ELF-1 (cell line): ENCODE data around the gene KMT2C.
A peak's percentile ranks its signal among the peaks of the same experiment; 100 is the strongest.

Experiments used
- DNase-seq: peaks from one replicate; pipeline ENCODE4 v3.0.0-alpha.2; 2016; ENCODE audit warnings: low read depth, low spot score

The KMT2C gene

DNA sequence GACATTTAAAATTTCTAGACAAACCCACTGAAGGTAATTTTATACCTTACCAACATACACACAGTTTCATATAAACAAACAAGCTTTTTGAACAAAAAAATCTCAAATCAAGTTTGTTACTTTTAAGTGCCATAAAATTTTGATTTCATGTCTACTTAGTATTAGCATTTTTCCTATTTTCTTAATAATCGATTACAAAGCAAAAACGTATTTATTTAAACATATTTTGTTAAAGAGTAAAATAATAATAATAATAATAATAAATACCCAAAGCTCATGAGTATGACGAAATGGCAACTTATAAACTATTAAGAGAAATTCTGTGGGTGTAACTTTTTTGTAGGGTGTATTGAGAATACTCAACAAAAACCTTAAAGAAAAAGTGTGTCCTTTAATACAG lies 232.7 kb downstream of the KMT2C start:
- DNase-seq = no peak

DNA sequence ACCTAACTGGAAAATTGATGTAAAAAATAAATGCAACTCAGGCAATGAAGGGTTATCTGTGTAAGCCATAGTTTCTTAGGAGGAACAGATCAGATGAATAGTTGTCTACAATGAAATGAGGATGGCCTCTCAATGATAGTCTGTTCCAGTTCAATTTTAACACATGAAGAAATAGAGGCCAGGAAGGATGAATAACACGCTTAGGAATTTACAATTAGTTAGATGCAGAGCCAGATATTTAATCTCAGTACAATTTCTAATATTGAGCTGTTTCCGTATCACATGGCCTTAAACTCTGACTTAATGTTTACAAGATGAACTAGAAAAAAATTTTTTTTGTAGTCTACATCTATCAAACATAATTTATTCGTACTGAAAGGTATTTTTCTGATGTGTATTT lies 233.7 kb downstream of the KMT2C start:
- DNase-seq = no peak

DNA sequence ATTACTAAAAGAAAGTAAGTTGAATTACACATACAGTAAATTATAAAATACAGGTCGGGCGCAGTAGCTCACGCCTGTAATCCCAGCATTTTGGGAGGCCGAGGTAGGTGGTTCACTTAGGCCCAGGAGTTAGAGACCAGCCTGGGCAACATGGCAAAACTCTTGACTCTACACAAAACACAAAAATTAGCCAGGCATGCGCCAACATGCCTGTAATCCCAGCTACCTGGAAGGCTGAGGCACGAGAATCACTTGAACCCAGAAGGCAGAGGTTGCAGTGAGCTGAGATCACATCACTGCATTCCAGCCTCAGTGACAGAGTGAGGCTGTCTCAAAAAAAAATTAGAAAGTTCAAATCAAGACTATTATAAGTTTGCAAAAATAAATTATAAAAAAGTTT lies 235.4 kb downstream of the KMT2C start:
- no peak for DNase-seq

DNA sequence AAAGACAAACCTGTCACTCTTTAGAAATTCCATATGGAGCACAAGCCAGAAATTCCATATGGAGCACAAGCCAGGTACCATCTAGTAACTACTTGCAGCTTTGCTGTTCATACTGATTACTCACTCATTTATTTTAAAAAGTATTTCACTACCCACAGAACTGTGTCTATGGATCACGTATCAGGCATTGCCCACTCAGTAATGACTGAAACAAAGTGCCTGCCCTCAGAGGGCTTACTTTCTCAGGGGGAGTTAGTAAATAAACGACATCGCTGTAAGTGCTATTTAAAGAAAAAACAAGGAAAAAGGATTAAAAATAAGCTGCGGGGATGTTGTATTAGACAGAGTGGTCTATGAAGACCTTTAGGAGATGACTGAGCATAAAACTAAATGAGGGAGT lies 239.4 kb downstream of the KMT2C start:
- DNase-seq = no peak

DNA sequence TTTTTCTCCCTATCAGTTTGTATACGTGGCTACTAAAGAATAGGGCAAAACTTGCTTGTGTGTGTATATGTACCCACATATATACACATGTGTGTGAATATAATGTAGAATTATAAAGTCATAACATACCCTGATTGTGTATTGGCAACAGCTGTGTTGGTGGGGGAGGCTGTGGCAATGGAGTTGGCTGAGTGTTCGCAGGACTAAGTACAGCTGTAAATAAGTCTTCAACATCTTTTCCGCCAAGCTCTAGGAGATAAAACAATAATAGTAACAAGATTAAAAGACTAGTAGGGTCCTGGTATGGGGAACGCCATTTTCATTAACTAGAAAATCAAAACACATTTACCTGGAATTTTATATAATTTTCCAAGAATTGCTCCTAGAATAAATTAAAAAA lies 241.9 kb downstream of the KMT2C start:
- no peak for DNase-seq

DNA sequence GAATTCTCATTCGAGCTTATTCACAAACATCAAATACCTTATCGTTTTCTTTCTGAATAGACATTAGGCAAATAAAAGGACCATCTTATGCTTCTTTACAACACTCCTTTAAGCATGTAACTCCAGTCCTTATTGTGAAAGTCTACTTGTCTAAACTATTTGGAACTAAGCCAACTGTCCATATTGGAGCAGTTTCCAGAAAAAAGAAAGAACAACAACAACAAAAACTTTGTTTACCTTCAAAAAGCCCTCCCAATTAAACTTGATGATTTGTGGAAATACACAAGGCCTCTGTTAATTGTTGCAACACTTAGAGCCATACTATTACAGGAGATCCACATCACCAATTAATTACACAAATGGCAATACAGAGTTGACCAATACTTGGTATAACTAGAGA lies 246.7 kb downstream of the KMT2C start:
- no peak for DNase-seq

DNA sequence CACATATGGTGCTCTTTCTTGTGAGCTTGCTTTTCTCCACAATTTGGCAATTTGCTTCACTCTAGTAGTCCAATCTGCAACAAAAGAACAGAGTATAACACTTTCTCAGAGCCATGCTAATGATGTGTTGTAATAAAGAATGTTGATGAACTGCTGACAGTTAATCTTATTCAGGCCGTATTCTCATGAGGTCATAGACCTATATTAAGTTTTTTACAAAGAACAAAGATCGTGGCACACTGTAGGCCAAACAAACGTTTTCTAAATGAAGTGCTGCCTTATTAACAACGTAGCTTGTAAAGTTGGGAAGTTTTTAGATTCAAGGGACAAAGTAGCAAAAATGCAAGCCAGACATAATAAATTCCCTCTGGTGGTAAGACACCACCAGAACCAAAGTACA lies 250.2 kb downstream of the KMT2C start:
- DNase-seq = no peak

DNA sequence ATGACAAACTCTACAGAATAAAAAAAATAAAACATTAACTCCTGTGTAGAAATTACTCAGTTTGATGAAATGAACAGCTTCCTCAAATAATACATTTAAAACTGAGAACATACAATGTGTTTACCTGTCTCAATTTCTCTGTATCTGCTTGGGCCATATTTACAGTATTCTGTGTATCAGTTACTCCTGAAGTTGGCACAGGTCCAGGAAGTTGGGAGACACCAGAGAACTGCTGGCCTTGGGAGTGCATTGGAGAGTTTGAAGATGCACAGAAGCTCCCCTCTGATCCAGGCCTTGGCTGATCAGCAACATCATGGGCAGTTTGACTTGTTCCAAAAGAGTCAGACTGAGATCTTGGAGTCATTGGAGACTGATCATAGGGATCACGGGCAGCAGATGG lies 255.2 kb downstream of the KMT2C start:
- DNase-seq = no peak

DNA sequence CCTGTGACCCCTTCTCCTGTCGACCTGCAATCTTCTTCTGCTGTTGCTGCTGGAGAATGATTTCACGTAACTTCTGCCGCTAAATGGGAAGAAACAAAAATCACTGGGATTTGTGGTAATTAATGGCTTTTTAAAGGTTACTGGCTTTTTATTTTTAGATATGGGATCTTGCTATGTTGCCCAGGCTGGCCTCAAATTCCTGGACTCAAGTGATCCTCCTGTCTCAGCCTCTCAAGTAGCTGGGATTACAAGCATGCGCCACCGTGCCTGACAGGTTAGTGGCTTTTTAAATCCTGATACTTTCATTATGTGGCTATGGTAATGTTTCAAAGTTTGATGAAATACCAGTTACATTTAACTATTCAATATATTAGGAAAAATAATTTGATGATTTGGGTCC lies 255.8 kb downstream of the KMT2C start:
- no peak for DNase-seq

DNA sequence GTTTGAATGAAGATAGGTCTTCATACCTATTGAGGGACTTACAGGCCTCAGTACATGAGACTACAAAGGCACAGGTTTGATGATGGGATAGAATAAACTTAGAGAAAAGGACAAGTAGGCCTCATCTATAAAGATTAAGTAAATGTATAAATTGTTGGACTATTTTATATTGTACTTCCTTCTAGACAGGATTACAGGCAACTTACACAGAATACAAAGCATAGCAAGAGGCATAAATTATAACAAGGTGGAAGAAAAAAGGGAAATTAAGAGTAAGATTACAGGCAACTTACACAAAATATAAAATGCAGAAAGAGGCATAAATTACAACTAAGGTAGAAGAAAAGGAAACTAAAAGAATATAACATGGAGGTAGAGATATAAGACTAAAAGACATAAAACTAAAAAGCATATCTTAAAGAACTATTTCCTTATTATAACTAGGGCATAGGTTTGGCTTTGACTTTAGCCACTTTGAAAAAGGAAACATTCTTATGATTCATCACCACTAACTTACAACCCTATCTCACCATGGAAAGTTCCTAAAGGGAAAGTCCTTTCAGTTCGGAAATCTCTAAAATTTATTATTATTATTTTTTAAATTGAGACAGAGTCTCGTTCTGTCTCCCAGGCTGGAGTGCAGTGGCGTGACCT lies 257.3 kb downstream of the KMT2C start:
- DNase-seq = no peak

DNA sequence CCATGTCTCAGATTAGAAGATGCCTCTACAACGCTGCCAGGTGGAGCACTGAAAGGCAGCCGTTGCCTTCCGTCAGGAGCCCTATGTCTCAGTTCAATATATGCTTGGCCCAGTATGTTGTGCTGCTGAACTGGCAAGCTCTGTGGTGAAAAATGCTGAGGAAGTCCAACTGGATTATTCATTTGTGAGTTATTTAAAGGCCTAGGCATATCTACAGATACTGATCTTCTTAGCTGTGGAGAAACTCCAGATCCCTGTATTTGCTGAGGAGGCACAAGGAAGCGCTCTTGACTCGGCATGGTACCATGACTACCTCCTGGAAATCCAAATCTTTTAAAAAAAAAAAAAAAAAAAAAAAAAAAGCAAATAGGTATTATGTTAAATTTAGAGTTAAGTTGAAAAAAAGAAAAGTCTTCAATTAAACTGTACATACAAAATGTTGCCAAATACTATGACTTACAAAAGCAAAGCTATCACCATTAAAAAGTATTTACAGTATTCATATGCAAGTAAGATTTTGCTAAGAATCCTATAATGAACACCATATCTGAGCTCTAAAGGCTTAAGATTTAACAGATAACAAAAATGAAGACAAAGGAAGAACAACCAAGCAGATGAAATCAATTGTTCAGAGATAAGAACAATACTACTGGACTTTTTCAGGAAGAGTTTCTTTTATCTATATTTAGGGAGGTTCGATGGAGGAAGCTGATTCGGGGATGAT lies 258.0 kb downstream of the KMT2C start:
- DNase-seq = no peak

DNA sequence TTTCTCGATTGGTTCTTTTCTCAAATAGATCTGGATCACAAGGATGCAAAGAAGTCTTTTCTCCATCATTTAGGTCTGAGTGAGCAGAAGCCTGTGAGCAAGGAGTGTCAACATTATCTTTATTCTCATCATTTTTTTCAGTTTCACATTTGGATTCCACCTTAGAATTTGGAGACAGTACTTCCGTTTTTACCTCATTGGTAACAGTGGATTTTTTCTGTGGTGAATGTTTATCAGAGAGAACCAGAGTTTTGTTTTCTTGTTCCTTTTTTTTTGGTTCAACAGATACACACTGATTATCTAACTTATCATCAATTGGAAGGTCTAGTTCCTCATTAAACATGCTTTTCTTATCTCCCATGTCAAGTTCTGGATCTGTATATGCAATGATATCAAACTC lies 259.0 kb downstream of the KMT2C start:
- DNase-seq = no peak

DNA sequence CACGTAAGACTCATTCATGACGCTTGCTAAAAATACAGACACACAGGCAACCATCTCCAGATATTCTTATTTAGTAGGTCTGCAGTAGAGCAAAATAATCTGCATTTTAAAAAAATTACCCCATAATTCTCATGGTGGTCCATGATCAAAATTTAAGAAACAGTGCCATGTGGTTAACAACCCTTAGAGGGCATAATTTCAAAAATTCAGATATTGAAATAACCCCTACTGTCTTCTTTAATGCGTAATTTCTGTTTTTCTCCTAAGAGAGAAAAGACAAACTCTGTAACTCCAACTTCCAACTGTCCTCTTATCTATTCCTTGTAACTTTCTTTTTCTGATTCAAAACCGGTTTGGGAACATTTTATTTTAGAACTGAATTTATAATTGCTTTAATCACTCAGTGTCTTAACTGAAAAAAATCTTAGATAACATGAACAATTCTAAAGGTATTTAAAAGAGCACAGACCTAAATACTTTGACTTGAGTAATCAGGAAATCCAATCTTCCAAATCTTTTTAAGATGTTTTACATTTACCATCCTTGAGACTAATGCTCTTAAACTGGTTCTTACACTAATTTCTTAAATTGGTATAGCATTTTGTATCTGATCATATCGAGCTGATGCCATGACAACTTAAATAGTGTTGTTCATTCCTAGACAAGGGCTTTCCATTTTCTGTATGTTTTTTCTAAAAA lies 262.3 kb downstream of the KMT2C start:
- DNase-seq = no peak

DNA sequence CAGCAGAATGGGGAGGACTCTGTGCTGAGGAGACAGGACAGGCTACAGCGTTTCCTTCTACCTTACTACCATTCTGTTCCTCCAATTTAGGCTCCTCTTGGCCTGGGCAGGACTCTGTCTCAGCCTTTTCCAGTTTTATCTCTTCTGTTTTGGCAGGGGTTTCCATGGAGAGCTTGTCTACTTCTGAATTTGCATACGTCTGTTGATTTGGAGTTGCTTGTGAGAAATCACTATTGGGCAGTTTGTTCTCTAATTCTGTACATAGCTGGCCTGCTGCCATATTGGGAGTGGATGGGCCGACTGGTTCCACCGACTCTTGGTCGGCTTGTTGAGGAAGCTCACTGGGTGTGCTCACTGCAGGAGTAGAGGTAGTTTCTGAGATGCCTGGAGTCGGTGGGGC lies 273.5 kb downstream of the KMT2C start:
- no peak for DNase-seq

DNA sequence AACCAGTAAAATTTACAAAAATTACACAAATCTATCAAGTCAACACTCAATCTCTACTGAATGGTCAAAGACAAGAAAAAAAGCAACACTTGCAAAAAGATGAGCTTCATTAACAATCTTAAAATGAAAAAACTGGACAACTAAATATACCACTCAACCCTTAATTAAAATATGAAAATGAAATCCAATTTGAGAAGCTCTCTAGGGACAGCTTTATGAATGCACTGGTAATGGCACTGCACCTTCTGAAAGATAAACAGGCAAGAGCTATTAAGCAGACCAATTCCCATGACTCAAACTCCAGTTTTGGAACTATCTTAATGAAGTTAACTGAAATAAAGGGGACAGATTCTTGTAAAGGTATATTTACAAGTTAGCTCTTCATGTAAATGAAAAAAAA lies 274.6 kb downstream of the KMT2C start:
- DNase-seq = no peak

DNA sequence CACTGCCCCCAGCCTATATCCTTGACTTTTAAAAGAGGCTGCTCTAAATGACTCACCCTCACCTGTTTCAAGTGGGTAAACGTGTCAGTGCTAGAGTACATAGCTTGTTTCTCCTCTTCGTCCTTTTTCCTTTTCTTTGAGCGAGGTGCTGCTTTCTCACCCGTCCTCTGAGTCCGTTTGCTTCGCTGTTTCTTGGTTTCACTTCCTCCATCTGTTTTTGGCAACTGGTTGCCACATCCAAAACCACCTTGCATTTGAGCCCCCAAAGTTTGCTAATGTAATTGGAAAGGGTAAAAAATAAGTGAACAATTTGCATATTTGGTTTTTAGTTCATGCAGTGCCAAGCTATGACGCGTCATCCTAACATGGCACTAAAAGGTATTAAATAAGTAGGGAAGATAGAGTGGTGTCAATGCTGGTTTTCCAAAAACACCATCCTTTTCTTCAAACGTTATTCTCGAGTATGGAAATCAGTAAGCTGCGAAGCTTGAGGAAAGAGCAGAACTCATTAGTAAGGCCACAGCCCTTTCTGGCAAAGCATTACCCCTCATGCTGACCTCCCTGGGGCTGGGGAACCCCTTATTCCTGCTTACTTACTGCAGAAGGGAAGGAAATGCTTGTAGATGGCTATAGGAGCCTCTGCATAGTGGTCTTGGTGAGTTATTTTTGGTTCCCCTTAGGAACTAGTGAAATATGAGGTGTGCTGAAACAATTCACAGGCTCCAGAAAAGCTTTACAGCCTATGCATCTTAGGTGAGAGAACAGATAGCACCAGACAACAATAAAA lies 276.8 kb downstream of the KMT2C start:
- no peak for DNase-seq

DNA sequence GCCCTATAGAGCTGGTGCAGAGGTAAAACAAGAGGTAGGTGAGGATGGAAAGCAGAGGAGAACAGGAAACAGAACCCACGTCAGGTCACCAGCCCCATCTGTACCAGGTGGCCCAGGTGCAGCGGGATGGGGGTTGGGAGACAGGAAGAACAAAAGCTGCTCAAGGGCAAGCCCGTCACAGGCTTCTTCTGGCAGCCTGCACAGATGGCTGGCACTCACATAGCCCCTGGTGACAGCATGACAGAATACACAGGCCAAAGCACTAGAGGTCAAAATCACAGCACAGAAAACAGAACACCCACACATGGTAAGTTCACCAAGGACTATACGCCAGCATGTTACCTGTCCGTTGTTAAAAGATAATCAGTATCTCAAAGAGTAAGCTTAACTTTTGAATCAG lies 283.5 kb downstream of the KMT2C start:
- no peak for DNase-seq

DNA sequence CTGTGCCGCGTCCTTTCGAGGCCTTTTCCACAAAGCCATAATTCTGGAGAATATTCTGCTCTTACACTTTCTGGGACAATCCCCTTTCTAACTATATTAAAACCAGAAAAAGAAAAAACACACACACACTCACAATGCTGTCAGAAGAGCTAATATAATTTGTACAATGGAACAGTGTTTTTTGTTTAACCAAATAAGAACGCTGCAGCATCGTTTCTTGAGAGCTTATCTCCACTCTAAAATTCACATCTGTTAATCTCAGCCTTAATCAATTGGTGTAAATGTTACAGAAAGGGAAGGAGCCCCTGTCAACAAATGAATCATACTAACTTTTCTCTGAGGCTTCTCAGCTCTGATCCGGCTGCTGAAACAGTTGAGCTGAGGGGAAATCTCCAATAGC lies 286.4 kb downstream of the KMT2C start:
- no peak for DNase-seq

DNA sequence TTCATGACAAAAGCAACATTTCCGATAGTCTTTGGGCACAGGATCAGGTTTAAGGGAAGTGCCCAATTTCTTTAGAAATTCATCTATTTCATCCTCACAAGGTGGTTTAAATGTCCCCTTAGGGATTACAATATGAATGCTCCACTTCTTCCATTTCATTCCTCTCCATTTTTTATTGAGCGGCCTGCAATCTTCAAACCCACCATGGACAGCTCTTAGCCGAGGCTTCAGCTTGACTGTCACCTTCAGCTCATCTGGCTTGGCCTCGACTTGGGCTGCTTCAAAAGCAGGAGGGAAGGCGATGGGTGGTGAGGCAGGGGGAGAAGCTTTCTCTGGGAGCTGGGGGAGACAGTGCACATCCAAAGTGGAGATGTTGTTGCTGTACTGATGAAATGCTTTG lies 287.1 kb downstream of the KMT2C start:
- DNase-seq = no peak

DNA sequence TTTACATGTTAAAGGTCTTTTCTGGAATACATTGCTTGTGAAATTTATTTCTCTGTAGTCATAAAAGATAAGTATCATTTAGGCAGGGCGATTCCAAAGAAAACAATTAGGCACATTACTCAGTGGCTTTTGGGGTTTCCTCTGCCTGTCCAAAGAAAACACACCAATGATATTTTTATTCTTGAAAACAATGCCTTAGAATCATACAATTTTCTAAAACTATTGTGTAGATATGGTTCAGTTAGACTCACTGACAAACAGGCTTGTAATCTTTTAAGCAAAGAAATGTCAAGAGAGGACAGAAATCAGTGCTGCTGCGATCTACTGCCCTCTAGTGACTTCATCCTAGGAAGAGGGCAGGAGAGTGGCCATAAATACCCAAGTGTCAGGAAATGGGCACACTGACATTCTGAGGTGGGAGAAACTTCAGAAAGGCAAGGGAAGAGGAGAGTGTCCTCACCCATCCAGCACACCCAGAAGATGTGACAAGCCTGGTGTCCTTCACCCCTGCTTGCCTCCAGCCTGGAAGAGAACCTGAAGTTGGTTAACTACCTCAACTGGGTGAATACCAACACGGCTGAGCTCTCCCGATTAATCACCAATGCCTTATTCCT lies 289.8 kb downstream of the KMT2C start:
- peak; percentile 20 for DNase-seq

DNA sequence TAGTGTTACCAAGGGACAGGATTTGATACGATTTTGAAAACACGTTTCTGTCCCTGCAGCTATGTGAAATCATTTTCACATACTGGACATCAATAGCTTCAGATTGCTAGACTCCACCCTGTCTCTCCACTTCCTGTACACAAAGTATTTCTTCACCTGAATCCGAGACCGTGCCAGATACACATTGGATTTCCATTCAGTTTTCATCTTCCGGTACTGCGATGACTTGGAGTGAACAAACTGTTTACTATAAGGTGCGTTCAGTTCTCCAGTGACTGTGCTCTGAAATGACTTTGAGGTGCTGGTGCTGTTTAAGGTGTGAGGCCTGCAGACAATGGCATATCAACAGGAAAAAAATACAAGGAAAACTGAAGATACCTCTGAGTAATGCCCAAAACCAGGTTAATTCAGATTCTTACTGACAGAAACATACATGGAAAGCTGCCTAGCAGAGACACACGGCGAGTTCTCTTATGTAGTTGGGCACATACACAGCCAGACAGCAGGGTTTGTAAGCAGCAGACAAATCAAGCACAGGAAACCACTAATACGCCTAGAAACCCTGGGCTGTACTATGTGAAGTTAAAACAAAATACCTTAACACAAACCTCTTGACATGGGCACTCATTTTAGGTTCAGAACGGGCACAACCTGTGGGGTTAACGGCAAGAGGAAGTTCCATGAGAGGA lies 291.1 kb downstream of the KMT2C start:
- no peak for DNase-seq
